Stimulated activated CD8-positive, alpha-beta memory T cell treated with anti-CD3 and anti-CD28 coated beads, Interleukin-2, amount 100 ng/mL, for 48 hours (primary cell): ENCODE data around the gene HIPK2.

Experiments used
- DNase-seq, 2 donors: peaks; one replicate each; pipeline ENCODE4 v3.0.0-alpha.2; 2020; ENCODE audit warnings: low read depth in 2 of 2

Gene HIPK2

DNA sequence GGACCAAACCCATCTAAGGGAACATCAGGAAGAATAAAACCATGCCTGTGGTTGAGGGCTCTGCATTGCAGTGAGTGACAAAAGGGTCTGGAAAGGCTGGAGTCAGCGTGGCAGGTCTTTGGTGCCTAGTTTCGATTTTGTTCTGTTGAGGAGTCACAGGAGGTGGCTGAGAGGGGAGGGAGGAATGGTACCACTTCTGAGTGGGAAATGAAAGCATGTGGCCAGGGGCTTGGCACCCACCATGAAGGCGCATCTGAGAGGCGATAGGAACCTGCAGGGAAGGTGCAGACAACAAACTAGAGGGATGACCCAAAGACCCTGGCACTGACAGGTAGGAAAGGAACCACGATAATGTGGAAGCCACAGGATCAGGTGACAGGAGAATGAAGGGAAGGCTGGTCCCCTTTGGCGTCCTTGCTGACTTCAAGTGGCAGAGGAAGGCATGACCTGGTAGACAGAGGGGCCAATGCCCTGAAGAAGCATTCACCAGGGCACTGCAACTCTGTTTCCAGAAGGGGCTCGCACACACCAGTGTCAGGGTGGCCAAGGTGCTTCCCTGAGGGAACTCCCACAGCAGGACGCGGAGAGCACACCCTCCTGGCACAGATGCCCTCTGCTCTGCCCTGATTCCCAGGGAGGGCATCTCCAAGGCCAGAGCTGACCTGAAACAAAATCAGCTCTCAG lies 41.7 kb downstream of the HIPK2 start:
- DNase-seq, result no peak

GRCh38 chr7:139735466-139735865 lies 42.3 kb downstream of the HIPK2 start:
- no peak for DNase-seq

GRCh38 chr7:139734395-139734794 lies 43.4 kb downstream of the HIPK2 start:
- DNase-seq, result no peak

GRCh38 chr7:139733751-139734150 lies 44.0 kb downstream of the HIPK2 start:
- no peak for DNase-seq

DNA sequence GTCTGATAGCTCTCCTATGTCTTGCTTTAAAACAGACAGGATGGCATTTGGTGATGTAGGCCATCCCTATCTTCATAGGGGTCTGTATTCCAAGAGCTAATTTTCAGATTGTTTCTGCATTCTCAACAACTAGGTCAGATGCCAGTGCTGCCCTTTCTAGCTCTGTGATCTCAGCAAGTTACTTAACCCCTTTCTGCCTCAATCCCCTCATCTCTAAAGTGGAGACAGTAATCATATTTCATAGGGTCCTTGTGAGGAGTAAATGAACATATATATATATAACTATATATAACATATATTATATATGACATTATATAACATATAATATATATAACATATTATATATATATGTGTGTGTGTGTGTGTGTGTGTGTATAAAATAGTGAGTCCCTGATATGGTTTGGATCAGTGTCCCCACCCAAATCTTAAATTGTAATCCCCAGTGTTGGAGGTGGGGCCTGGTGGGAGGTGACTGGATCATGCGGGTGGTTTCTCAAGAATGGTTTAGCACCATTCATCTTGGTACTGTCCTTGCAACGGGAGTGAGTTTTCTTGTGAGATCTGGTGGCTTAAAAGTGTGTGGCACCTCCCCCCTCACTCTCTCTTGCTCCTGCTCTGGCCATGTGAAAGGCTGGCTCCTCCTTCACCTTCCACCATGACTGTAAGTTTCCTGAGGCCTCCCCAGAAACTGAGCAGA lies 45.2 kb downstream of the HIPK2 start:
- no peak for DNase-seq

DNA sequence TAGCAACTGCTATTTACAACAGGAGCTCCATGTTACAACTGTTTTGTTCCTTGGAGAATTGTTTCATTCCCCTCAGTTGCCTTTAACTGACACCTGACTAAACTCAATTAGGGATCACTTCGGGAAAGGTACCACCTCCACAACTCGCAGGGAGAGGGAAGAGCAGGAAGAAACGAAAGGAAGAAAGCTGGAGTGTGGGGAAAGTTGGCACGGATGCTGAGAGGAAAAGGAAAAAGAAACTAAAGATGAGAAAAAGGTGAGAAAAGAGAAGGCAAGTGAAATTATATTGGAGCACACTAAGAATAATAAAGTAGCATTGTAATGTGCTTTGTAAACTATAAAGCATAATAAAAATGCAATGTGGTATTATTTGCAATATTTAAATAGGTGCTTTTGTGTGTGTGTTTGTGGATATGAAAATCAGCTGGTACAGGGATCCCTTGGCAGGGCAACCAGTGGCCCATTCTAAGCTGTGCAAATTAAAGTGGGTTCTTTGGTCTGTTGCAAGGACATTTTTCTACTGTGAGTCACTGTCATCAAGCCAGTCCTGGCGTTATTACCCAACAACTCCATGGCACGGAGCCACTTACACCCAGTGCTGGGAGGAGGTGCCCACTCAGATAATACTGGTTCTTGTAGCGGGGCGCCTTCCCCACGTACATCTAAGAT lies 45.9 kb downstream of the HIPK2 start:
- DNase-seq, result no peak

DNA sequence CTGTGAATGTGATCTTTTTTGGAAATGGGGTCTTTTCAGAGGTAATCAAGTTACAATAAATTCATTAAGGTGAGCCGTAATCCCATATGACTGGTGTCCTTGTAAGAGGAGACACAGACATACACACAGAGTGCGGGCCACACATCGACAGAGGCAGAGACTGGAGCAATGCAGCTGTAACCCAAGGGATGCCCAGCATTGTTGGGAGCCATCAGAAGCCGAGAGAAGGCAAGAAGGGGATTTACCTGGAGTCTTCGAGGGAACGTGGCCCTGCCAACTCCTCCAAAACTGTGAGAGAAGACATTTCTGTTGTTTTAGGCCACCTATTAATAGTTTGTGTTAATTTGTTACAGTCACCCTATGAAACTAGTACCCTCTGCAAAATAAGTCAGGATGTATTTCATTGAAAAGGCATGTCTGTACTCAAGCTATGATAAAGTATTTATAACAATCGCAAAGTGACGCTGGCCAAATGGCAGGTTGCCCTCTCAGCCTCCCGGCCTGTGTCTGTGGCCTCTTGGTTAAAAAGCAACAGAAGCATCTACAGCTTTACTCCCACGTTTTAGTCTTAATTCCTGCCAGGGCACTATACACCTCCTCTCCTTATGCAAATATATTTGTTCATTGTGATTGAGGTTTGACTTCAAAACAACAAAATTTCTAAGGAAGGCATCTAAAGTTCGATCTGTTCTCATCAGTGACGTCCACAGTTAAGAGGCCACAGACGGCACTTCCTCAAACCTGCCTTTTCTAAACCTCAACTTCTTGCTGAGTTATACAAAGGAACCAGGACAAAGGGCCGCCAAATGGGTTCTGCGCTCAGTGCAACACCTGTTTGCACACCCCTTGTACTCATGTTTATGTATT lies 46.8 kb downstream of the HIPK2 start:
- no peak for DNase-seq

- no peak for DNase-seq
Measured at GRCh38 chr7:139728203-139728602, 49.6 kb downstream of the HIPK2 start.

DNA sequence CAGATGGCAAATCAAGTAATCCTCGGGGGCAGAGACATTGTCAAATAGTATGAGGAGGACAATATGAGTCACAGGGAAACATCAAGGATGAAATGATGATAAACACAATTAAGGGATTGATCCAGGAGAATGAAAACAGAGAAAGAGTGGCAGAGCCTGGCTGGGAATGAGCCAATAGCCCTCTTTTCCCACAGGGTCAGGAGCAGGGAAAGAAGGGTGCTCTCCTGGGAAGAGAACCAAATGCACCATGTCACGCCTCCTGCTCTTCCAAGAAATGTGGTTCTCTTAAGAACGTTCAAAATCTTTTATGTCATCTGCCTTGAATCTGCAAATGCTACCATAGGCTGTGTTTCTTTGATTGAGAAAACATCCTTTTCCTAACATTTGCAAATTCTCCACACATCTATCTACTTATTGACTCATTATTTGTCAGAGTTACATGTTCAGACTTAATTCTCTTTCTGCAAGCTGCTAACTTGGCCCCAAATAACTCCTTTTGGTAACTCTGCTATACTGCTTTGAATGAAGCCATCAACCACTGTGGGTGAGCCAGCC lies 50.6 kb downstream of the HIPK2 start:
- no peak for DNase-seq

DNA sequence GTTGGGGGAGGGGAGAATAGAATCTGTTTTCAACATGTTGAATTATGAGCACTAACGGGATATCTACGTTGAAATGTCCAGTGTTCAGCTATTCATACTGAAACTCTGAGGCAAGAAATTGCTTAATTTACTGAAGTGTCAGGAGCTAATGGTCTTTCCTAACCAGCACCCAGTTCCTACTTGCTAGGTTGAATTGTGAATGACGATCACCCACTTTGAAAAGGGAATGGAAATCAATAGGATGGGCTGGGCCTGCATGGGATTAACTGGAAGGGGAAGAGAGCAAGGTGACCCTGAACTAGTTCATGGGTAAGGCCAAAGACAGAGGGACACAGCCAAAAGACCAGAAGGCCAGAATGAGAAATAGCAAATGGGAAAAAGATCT lies 51.3 kb downstream of the HIPK2 start:
- no peak for DNase-seq

- DNase-seq, result no peak
Measured at GRCh38 chr7:139725858-139726484, 51.8 kb downstream of the HIPK2 start.

DNA sequence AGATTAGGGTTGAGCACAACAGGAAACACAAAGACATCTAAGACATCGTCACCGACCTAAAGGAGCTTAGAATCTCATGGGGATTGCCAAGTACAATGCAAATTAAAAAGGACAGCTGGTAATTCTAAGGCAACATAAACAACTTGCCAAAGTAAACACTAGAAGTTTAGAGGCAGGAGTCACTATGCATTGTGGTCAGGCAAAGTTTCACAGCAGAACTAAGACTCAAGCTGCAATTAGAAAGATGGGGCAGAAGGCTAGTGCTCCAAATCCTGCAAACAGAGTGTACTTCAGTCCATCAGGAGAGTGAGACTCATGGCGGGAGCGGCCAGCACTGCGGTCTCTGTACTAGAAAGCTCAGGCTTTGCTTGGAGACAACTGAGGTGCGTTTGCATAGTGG lies 52.7 kb downstream of the HIPK2 start:
- DNase-seq, result no peak

- no peak for DNase-seq
Measured at GRCh38 chr7:139722604-139723003, 55.2 kb downstream of the HIPK2 start.

DNA sequence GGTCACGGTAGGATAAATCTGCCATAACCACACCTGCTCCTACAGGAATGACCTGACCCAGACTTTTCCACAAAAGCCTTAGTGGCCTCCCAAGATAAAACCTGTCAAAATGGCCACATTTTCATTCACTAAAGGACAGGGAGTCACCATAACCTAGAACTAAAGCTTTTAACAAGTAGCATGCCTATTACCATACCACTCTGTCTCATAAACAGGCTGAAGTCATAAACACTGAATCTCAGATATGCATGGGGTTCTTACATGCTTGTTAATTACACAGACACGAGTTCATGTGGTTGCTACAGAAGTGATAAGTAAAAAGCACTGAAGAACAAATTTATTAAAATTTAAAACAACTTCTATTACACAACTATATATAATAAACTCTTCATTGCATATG lies 56.0 kb downstream of the HIPK2 start:
- no peak for DNase-seq

- DNase-seq, result no peak
Measured at GRCh38 chr7:139721417-139721816, 56.4 kb downstream of the HIPK2 start.

DNA sequence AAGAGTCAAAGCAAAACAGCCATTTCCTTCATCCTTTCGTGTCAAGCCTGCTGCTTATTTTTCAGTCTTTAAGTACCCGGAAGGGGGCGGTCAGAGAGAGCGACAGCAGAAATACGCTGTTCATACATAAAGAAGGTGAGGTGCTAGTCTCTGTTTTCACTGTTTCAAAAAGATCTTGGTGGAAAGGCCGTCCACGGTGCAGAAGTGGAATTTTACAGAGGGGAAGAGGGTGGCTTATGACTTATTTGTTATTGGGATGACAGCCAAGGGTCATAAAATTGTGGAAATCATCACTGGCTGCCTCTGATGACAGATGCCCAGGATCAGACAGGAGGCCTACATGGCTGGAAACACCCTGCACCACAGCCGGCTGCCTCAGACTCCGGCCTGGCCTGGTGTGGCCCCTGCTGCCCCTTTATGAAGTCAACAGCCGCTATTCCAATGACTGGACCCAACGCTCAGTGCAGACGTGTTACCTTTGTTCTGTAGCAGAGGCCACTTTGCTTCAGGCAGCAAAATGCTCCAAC lies 57.0 kb downstream of the HIPK2 start:
- no peak for DNase-seq

GRCh38 chr7:139720186-139720585 lies 57.6 kb downstream of the HIPK2 start:
- no peak for DNase-seq

- no peak for DNase-seq
Measured at GRCh38 chr7:139718859-139719258, 58.9 kb downstream of the HIPK2 start.

DNA sequence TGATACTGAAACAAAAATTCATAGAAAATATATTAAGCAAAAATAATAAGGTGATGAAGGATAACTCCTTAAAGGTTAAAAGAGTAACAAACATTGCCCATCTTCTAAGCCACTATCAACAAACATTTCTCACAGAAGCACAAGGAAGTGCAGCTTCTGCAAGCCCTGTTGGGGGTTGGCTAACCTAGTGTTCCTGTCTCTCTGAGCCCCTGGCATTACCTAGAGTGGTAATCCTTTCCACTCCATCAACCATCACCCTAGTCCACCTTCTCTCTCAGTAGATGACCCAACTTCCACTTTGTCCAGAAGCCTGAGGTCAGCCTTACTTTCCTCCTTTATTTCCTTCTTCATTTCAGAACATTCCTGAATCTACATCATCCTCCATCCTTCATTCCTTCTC lies 59.7 kb downstream of the HIPK2 start:
- no peak for DNase-seq

- no peak for DNase-seq
Measured at GRCh38 chr7:139716156-139716942, 61.4 kb downstream of the HIPK2 start.
